ENCODE measurements around the gene ESRRG.

Gene ESRRG

GRCh38 chr1:216723274-216723780, at the start of gene ESRRG:
Gene ESRRG, minus strand, starts transcription at chr1:216723429. Its CDS starts 130 bp downstream, at chr1:216723299.
- DNase-seq, result peak; percentile 95 to 97

GRCh38 chr1:216771922-216772321, 48.7 kb upstream of the ESRRG start:
- no peak for DNase-seq

- DNase-seq, result no peak
These were observed 43.6 kb upstream of the ESRRG start for GRCh38 chr1:216766633-216767327.

- no peak for DNase-seq
These were observed 42.4 kb upstream of the ESRRG start for GRCh38 chr1:216765346-216766300.

GRCh38 chr1:216758161-216758560, 34.9 kb upstream of the ESRRG start:
- no peak for DNase-seq

- no peak for DNase-seq
These were observed 33.9 kb upstream of the ESRRG start for GRCh38 chr1:216757110-216757509.

- no peak for DNase-seq
These were observed 27.7 kb upstream of the ESRRG start for GRCh38 chr1:216750961-216751360.

GRCh38 chr1:216750031-216750627, 26.9 kb upstream of the ESRRG start:
- peak; percentile 71 to 86 for DNase-seq

- DNase-seq, result peak in 1 of 2 experiments; percentile 64
These were observed 26.0 kb upstream of the ESRRG start for GRCh38 chr1:216749232-216749631.

GRCh38 chr1:216742625-216743024, 19.4 kb upstream of the ESRRG start:
- peak in 1 of 2 experiments; percentile 18 for DNase-seq

GRCh38 chr1:216740331-216740730, 17.1 kb upstream of the ESRRG start:
- no peak for DNase-seq

GRCh38 chr1:216739793-216740192, 16.6 kb upstream of the ESRRG start:
- no peak for DNase-seq

GRCh38 chr1:216732121-216732520, 8.9 kb upstream of the ESRRG start:
- DNase-seq, result no peak

- DNase-seq, result no peak
These were observed 8.3 kb upstream of the ESRRG start for GRCh38 chr1:216731562-216731961.

GRCh38 chr1:216726435-216726834, 3.2 kb upstream of the ESRRG start:
- no peak for DNase-seq

GRCh38 chr1:216722821-216723220, 408 bp downstream of the ESRRG start:
- peak; percentile 43 to 75 for DNase-seq

GRCh38 chr1:216721863-216722262, 1.4 kb downstream of the ESRRG start:
- DNase-seq, result peak; percentile 56 to 59

- no peak for DNase-seq
These were observed 2.2 kb downstream of the ESRRG start for GRCh38 chr1:216721062-216721461.

- no peak for DNase-seq
These were observed 11.5 kb downstream of the ESRRG start for GRCh38 chr1:216711712-216712111.

GRCh38 chr1:216710598-216711333, 12.5 kb downstream of the ESRRG start:
- peak; percentile 16 to 69 for DNase-seq

GRCh38 chr1:216710055-216710454, 13.2 kb downstream of the ESRRG start:
- peak in 1 of 2 experiments; percentile 52 for DNase-seq

- DNase-seq, result peak; percentile 94 to 98
These were observed 17.6 kb downstream of the ESRRG start for GRCh38 chr1:216705676-216706075.
